SK-N-MC (cell line): ENCODE measurements around the gene SAP25.

Experiments
- EZH2 ChIP-seq: fragments of 200-600 bp; sonication (generic); IDR thresholded peaks from one replicate; pipeline ENCODE4 v1.6.1; 2017; ENCODE audit warnings: antibody characterized with exemption
- FOXP2 ChIP-seq: optimal IDR thresholded peaks from 2 replicates; pipeline ENCODE3; 2011; ENCODE audit warnings: mild to moderate bottlenecking, moderate library complexity; ENCODE audit not compliant: insufficient read depth; ENCODE audit errors: extremely low read length, control extremely low read depth
- POLR2AphosphoS5 ChIP-seq: IDR thresholded peaks from 2 replicates; pipeline ENCODE4 v1.6.1; 2012; ENCODE audit warnings: mild to moderate bottlenecking, low read depth, low read length, borderline replicate concordance

- TF ChIP-seq POLR2AphosphoS5 (no peak), EZH2 (no peak), FOXP2 (no peak)
Measured at GRCh38 chr7:100539436-100540006, 34.2 kb downstream of the SAP25 start.
